ENCODE data around the gene STK16.

The STK16 gene

GRCh38 chr2:219289537-219290361 is 44.5 kb downstream of the STK16 start:
- no peak for DNase-seq (ENCODE audit: low read depth)

DNA sequence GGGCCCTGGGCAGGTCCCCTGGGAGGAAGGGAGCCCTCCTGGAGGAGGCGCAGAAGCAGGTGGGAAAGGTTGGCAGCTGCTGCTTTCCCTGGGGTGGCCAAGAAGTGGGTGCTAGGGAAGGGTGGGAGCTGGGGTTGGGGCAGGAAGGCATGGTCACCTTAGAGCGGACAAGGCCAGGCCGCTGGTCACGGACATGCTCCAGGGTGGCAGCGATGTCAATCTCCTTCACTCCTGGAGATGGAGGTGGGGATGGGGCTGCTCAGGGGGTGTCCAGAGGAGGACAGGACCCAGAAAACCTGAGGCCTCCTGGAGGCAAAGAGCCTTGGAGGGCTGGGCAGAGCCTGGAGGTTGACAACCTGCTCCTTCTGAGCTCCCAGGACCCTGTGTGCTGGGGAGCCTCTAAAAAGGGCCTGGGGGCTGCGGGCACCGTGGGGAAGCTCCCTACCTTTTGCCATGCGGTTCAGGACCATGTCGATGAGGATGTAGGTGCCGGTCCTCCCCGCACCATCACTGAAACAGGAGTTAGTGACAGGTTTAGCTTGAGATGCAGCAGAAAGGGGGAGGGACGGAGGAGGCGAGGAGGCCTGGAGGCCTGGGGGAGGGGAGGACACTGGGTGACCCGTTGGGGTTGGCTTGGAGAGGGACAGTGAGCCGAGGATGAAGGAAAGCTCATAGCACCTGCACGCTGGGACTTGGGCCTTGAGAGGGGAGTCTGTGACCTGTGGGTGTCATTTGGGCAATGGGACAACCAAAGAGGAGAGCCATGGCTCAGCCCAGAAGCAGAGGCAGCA is 45.3 kb downstream of the STK16 start:
- no peak for DNase-seq (ENCODE audit: low read depth)

DNA sequence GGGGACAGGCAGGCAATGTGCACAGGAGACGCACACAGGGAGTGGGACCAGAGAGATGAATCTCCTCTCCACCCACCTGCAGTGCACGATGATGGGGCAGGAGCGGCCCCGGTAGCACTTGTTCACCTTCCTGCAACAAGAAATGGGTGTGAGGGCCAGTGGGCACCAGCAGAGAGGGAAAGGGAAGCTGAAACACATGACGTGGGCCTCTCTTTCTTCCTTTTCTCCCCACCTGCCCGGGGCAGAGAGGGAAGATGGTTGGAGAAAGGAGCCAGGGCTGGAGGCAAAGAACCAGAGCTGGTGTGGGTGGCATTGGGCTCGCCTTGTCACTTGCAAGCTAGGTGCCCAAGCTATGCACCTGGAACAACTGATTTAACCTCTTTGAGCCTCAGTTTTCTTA is 46.1 kb downstream of the STK16 start:
- DNase-seq (ENCODE audit: low read depth) = no peak

- no peak for DNase-seq (ENCODE audit: low read depth)
Measured at GRCh38 chr2:219291910-219292490, 46.7 kb downstream of the STK16 start.

GRCh38 chr2:219292616-219293015 is 47.3 kb downstream of the STK16 start:
- DNase-seq (ENCODE audit: low read depth) = no peak

- no peak for DNase-seq (ENCODE audit: low read depth)
Measured at GRCh38 chr2:219293736-219294231, 48.5 kb downstream of the STK16 start.

DNA sequence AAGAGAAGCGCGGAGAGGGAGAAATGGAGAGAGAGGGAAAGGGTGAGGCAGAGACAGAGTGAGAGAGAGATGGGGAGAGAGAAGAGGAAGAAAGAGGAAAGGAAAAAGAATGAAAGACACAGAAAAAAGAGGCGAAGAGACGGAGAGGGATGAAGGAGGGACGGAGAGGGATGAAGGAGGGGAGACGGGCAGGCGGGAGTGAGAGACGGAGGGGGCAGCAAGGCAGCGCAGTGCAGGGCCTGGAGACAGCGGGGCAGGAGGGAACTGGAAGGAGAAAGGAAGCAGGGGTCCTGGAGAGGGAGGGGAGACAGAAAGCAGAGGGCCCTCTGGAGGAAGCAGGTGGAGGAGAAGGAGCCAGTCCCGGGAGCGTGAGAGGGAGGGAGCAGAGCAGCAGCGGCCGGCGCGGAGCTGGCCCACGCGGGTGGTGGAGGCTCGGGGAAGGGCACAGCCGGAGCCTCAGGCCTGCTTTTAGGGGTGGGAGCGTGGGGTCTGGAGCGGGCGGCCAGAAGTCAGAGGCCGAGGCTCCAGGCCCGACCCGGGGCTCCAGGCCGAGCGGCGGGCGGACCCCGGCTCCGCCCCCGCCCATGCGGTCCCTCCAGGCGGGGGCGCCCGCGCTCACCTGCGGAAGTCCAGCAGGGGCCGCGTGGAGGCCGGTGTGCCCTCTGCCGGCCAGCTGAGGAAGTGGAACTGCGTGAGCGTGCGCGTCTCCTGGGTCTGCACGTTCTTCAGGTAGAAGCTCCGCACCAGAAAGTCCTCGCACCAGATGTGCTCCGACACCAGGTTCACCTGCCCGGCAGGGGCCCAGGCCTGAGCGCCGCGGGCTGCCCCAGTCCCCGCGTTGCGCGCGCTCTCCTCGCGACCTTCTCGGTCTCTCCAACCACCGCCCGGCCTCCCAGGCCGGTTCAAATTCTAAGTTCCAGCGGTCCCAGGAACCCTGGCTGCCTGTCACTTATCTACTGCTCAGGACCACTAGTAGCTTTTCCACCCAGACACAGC is 49.4 kb downstream of the STK16 start:
- peak; percentile 84 for DNase-seq (ENCODE audit: low read depth)

- DNase-seq (ENCODE audit: low read depth) = no peak
Measured at GRCh38 chr2:219296142-219296541, 50.9 kb downstream of the STK16 start.

DNA sequence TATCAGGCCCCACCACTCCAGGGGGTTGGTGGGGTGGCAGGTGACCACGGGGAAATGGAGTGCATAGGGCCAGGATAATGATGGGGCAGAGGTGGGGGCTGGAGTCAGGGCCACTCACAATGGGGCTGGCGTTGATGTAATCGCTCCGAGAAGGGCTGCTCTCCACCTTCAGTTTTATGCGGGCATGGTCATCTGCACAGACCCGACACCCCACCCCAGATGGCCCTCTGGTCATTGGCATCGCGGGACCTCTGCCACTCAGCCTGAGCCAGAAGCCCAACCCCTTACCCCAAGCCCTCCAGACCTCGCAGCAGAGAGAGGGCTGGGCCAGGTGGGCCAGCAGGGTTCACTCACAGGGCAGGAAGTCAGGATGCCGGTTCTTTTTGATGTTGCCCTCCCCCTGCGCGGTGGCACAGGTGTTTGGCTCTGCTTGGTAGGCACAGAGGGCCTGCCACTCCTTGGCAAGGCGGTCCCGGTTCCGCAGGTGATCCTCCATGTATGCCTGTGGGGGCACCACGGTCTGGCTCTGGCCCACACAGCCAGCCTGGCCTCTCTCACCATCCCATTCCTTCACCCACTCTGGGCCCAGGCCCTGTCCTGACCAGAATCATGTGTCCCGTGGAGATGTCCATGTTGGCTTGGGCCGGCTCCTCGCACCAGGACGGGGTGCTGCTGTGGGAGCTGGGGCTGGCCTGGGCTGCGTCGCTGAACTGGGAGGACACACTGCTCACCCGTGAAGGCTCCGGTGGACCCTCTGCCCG is 51.5 kb downstream of the STK16 start:
- DNase-seq (ENCODE audit: low read depth) = no peak

GRCh38 chr2:219297766-219298456 is 52.6 kb downstream of the STK16 start:
- DNase-seq (ENCODE audit: low read depth) = no peak

DNA sequence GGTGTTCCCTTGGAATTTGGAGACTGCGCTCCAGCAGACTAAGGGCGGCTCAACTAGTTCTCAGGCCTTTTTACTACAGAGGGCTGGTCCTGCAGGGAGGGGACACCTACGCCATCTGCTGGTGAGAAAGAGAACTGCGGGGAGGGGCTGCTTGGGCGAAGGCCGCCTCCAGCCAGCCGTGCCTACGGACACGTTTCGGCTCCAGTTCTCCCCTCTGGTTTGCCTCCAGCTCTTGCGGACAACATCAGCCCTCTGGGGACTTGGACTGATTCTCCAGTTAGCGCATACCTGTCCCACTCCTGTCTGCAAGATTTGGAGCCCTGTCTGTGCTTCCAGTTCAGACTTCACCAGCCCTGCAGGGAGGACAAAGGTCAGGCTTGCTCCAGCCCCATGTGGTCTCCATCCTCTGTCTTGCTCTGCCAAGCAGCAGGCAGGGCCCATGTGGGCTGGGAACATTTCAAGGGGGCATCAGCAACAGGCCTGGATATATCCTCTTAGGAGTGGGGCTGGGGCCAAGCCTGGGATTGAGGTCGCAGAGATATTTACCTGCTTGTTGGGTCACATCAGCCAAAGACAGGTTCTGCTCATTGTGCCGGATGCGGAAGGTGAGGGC is 53.6 kb downstream of the STK16 start:
- DNase-seq (ENCODE audit: low read depth) = peak; percentile 75

GRCh38 chr2:219299372-219299760 is 54.1 kb downstream of the STK16 start:
- no peak for DNase-seq (ENCODE audit: low read depth)

All from activated T-helper 1 cell treated with Interleukin-2 at 50 U/mL for 16 hours (primary cell).